MCF 10A (cell line): Measurements from ENCODE around the gene TRAF7. TPM values are rescaled to one million over a fixed set of nuclear protein-coding genes. Genes with fewer than 3 reads are reported as not detected.

ENCODE experiments used
- BruUV-seq: library from RNA; stranded (reverse); fragments of 400-500 nt; replicated peaks from 2 replicates; lab custom pipeline; 2021; lab: Mats Ljungman, UMichigan
- CTCF ChIA-PET: fragments of 300-600 bp; sonication (Branson Sonifier 250); formaldehyde crosslinking; extraction: SDS; loops from one replicate; lab custom pipeline; 2021; ENCODE audit warnings: antibody characterized with exemption, inconsistent platforms; lab: Yijun Ruan, JAX
- POLR2A ChIA-PET: fragments of 300-600, 350-650 bp; sonication (Branson Sonifier 250); formaldehyde crosslinking; extraction: SDS; loops from one replicate; lab custom pipeline; 2020; ENCODE audit warnings: antibody characterized with exemption, inconsistent platforms; lab: Yijun Ruan, JAX
- DNase-seq: peaks from one replicate; pipeline ENCODE4 v3.0.0-alpha.2; 2018; ENCODE audit not compliant: unreplicated experiment
- H3K27ac Mint-ChIP-seq: one replicate; pipeline ENCODE4 v1.8.0; 2022; ENCODE audit warnings: mild to moderate bottlenecking, low read depth, mixed read lengths; ENCODE audit not compliant: unreplicated experiment
- H3K27me3 Mint-ChIP-seq: one replicate; pipeline ENCODE4 v1.8.0; 2022; ENCODE audit warnings: mixed read lengths; ENCODE audit not compliant: insufficient read depth, unreplicated experiment
- H3K36me3 Mint-ChIP-seq: one replicate; pipeline ENCODE4 v1.8.0; 2022; ENCODE audit warnings: mild to moderate bottlenecking, moderate library complexity, mixed read lengths; ENCODE audit not compliant: insufficient read depth, unreplicated experiment
- H3K4me1 Mint-ChIP-seq: one replicate; pipeline ENCODE4 v1.8.0; 2022; ENCODE audit warnings: mixed read lengths; ENCODE audit not compliant: insufficient read depth, unreplicated experiment
- H3K4me3 Mint-ChIP-seq: one replicate; pipeline ENCODE4 v1.8.0; 2022; ENCODE audit warnings: mild to moderate bottlenecking, moderate library complexity, mixed read lengths; ENCODE audit not compliant: unreplicated experiment
- H3K9me3 Mint-ChIP-seq: one replicate; pipeline ENCODE4 v1.8.0; 2022; ENCODE audit warnings: mixed read lengths; ENCODE audit not compliant: unreplicated experiment
- intact Hi-C: fragments of 100-400 bp; cut with micrococcal nuclease; formaldehyde crosslinking; loops from 2 replicates; pipeline ENCODE4 v1.14.1; 2022
- total RNA-seq: library from RNA; stranded (reverse); gene quantifications from 2 replicates; pipeline ENCODE4 v1.2.3, GENCODE V29; 2022
- TF ChIP-seq, protein P1 (sequence below): fragments of 200-600 bp; IDR thresholded peaks from one replicate; pipeline ENCODE4 v1.8.0; 2022; ENCODE audit warnings: antibody characterized with exemption, mild to moderate bottlenecking; ENCODE audit not compliant: unreplicated experiment

The TRAF7 gene
- total RNA-seq, 1 experiment from 2014 or later = 98.6 TPM

DNA sequence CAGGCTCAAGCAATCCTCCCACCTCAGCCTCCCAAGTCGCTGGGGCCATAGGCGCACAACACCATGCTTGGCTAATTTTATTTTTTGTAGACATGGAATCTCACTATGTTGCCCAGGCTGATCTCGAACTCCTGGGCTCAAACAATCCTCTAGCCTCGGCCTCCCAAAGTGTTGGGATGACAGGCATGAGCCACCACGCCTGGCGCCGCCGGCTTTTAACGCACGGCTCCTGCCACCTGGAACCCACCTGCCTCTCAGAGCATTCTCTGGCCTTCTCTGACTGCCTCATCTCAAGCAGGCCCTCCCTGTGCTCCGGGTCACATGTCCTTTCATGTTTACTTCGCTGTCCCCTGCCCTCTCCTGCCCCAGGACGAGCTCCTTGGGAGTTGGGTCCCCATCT is 30.5 kb downstream of the TRAF7 start:
- peaks cover 5% of the 10 kb centered on the region for H3K4me1 Mint-ChIP-seq
- H3K36me3 Mint-ChIP-seq = no peaks in the 10 kb centered on the region
- intact Hi-C loops = no loop called here
- ChIA-PET CTCF (no interaction called here), POLR2A (interaction anchor here (1.3 kb wide), 1 partner anchor 11 kb away, joined by 3 read pairs; no protein-coding TSS in a partner anchor)
- BruUV-seq = no TSS peak
- TF ChIP-seq, protein P1, sequence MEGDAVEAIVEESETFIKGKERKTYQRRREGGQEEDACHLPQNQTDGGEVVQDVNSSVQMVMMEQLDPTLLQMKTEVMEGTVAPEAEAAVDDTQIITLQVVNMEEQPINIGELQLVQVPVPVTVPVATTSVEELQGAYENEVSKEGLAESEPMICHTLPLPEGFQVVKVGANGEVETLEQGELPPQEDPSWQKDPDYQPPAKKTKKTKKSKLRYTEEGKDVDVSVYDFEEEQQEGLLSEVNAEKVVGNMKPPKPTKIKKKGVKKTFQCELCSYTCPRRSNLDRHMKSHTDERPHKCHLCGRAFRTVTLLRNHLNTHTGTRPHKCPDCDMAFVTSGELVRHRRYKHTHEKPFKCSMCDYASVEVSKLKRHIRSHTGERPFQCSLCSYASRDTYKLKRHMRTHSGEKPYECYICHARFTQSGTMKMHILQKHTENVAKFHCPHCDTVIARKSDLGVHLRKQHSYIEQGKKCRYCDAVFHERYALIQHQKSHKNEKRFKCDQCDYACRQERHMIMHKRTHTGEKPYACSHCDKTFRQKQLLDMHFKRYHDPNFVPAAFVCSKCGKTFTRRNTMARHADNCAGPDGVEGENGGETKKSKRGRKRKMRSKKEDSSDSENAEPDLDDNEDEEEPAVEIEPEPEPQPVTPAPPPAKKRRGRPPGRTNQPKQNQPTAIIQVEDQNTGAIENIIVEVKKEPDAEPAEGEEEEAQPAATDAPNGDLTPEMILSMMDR = no peak
- no peak overlapping the region for H3K4me3 Mint-ChIP-seq
- no peaks in the 10 kb centered on the region for H3K27me3 Mint-ChIP-seq
- DNase-seq = no peak
- H3K9me3 Mint-ChIP-seq = no peaks in the 10 kb centered on the region
- H3K27ac Mint-ChIP-seq = no peak overlapping the region

DNA sequence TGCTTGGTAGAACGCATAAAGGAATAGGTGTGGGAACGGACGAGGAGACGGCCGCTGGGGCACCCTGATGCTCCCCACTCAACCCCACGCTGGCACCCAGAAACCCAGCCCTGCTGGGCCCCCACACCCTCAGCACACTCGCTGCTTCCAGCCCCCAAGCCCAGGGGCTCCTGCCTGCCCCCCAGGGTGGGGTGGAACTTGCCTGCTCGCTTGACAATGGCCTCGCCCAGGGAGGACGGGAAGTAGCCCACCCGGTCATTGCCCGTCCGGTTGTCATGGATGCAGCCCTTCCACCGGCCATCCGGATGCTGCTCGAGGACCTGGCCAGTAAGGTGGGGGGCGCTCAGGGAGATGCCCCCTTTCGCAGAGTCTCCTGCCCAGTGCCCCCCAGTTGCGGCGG is 30.9 kb downstream of the TRAF7 start:
- no peak for DNase-seq
- intact Hi-C loops = no loop called here
- POLR2A ChIA-PET = interaction anchor here (1.3 kb wide), 1 partner anchor 12 kb away, joined by 3 read pairs; no protein-coding TSS in a partner anchor
- H3K4me3 Mint-ChIP-seq = no peak overlapping the region
- no peaks in the 10 kb centered on the region for H3K27me3 Mint-ChIP-seq
- no peaks in the 10 kb centered on the region for H3K36me3 Mint-ChIP-seq
- no peak overlapping the region for H3K27ac Mint-ChIP-seq
- TF ChIP-seq, protein P1 = no peak
- BruUV-seq = no TSS peak
- H3K4me1 Mint-ChIP-seq = peaks cover 5% of the 10 kb centered on the region
- H3K9me3 Mint-ChIP-seq = no peaks in the 10 kb centered on the region
- CTCF ChIA-PET = no interaction called here

DNA sequence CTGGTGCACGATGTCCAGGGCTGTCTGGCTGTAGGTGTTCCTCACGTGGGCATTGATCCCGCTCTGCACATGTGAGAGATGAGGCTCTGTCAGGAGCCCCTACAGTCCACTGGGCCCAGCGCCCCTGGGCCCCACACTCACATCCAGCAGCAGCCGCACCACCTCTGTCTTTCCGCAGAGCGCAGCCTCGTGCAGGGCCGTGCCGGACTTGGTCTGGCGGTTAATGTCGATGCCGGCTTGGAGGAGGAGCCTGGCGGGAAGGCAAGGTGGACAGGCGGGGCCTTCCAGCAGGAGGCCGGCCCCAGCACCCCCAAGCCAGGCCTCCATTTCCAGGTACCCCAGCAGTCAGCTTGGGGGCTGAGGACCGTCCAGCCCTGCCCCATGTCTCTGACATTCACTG is 31.6 kb downstream of the TRAF7 start:
- CTCF ChIA-PET = no interaction called here
- Mint-ChIP-seq H3K4me3 (no peak overlapping the region), H3K27me3 (no peaks in the 10 kb centered on the region), H3K36me3 (no peaks in the 10 kb centered on the region), H3K27ac (no peak overlapping the region), H3K4me1 (peaks cover 3% of the 10 kb centered on the region), H3K9me3 (no peaks in the 10 kb centered on the region)
- POLR2A ChIA-PET = interaction anchor here (0.8 kb wide), 1 partner anchor 32 kb away, joined by 4 read pairs; the partner anchor contains the start of gene TRAF7
- no peak for DNase-seq
- BruUV-seq = no TSS peak
- intact Hi-C loops = no loop called here
- TF ChIP-seq, protein P1 = no peak

DNA sequence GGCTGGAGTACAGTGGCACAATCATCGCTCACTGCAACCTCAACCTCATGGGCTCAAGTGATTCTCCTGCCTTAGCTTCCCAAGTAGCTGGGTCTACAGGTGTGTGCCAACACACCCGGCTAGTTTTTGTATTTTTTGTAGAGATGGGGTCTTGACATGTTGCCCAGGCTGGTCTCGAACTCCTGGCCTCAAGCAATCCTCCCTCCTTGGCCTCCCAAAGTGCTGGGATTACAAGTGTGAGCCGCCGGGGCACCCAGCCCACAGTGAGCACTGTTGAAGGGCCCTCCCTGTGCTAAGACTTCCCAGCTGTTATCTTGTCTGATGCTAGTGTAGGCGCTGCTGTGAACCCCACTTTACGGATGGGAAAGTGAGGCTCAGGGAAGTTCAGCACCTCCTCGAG is 32.8 kb downstream of the TRAF7 start:
- TF ChIP-seq, protein P1 = no peak
- DNase-seq = no peak
- Mint-ChIP-seq H3K36me3 (no peaks in the 10 kb centered on the region), H3K4me3 (no peak overlapping the region), H3K4me1 (no peaks in the 10 kb centered on the region), H3K9me3 (no peaks in the 10 kb centered on the region), H3K27me3 (no peaks in the 10 kb centered on the region), H3K27ac (no peak overlapping the region)
- POLR2A ChIA-PET = interaction anchor here (1.0 kb wide), 1 partner anchor 41 kb away, joined by 3 read pairs; no protein-coding TSS in a partner anchor
- CTCF ChIA-PET = interaction anchor here (0.7 kb wide), 1 partner anchor 37 kb away, joined by 3 read pairs; no protein-coding TSS in a partner anchor
- BruUV-seq = no TSS peak
- intact Hi-C loops = no loop called here
